NOMO-1 treated with DMSO at 0.1 percent for 48 hours (cell line): ENCODE results near the gene PRXL2B.

Source experiments
- DNase-seq: peaks from one replicate; lab custom pipeline; 2025; ENCODE audit not compliant: unreplicated experiment; lab: John Stamatoyannopoulos, UW

The PRXL2B gene

GRCh38 chr1:2596530-2597333 is 10.2 kb downstream of the PRXL2B start:
- DNase-seq: no peak

GRCh38 chr1:2597441-2598328 is 11.1 kb downstream of the PRXL2B start:
- DNase-seq: no peak

GRCh38 chr1:2598329-2598931 is 11.9 kb downstream of the PRXL2B start:
- DNase-seq: no peak

DNA sequence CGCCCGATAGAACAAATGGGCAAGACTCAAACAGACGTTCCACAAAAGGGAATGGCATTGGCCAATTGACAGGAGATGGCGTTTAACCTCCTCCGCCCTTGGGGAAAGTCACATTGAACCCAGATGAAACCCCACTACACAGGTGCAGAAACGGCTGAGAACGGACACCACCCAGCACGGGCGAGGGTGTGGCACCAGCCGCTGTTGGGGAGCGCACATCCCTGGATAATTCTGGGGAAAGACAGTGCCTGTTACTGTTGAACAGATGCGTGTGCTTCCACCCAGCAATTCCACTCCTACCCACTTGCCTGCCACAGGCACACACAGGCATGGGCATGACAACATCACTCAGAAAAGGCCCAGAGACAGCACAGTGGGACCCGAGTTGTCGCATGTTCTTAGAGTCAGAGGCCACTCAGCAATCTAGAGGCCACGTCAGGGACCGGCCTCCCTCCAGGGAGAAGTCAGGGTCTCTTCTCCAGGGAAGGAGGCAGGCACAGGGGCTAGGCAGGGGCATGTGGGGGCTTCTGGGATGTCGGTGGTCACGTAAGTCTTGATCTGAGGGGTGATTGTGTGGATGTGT is 15.2 kb downstream of the PRXL2B start:
- no peak for DNase-seq

- no peak for DNase-seq
Observed at GRCh38 chr1:2602311-2602835, 15.8 kb downstream of the PRXL2B start.

- no peak for DNase-seq
Observed at GRCh38 chr1:2602866-2603520, 16.4 kb downstream of the PRXL2B start.

DNA sequence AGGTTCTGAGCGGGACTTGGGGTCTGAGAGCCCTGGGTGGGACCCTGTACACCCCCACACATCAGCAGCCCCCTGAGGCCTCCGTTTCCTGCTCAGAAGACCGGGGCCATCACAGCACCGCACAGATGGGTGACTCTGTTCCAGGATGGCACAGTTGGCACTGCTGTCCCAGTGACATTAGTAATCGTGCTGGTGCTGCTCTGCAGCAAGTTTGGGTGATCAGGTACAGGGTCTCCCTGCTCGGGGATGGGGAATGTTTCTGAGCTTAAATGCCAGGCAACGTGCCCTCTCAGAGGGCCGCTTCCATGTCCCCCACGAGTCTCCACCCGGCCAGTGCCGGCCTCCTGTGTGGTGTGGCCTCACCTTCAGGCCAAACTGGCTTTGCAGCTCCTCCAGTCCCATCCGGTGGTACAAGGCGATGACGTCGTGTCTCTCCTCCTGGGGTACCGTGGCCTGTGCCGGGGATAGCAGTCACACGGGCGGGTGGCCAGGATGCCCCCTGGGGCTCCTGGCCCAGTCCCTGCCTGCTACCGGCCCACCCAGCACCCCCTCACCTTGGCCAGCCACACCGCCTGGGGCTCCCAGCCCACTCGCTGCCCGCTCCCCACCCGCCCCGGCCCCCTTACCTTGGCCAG is 17.1 kb downstream of the PRXL2B start:
- DNase-seq: no peak

DNA sequence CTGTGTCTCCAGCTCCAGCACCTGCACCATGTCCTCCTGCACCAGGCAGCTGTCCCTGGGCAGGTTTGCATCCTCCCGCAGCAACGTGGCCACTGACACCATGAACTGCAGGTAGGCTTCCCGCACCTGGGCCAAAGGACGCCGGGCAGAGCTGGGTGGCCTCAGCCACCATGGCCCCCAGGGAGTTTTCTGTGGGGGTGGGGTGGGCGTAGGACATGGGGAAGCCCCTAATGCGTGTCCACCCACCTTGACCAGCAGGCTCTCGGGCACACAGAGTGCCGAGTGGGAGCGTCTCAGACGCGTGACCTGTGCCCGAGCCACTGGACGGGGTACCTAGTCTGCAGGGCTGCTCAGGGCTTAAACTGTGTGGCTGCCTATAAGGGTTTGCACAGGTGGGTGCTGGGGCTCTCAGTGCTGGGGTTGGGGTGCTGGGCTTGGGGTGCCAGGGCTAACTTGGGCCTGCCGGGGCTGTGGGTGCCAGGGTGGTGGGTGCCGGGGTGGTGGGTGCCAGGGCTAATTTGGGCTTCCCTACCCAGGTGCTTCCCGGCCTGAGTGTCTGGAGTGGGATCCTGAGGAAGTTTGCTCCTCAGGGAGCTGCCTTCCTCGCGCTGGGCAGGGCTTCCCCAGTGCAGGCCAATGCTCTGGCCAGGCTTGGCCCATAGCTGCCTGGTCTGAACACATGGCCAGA is 17.7 kb downstream of the PRXL2B start:
- DNase-seq: no peak

DNA sequence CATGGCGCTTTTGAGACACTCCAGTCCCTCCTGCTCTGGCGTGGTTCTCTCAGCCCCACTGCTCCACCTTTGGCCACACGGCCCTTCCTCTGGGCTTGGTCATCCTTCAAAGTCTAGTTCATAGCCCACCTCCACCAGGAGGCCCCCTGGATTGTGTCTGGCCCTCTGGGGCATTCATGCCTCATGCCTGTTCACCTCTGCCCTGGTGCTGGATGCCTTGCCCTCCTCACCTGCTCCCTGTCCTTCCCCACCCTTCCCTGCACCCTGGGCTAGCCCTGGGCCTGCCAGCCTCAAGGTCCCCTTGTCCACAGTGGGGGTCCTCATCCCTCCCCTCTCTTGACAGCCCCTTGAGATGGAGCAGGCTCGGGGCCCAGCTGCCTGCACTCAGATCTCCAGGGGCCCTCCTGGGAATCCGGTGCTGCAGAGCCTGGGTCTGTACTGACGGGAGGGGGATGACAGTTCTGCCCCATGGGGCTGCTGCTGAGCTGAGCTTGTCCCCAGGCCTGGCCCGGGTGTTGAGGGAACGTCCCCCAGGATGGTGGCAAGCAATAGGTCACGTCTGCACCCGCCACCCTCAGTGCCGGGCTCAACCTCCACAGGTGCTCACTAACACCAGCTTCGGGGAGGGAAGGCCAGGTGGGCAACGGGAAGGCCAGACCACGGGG is 18.4 kb downstream of the PRXL2B start:
- no peak for DNase-seq

DNA sequence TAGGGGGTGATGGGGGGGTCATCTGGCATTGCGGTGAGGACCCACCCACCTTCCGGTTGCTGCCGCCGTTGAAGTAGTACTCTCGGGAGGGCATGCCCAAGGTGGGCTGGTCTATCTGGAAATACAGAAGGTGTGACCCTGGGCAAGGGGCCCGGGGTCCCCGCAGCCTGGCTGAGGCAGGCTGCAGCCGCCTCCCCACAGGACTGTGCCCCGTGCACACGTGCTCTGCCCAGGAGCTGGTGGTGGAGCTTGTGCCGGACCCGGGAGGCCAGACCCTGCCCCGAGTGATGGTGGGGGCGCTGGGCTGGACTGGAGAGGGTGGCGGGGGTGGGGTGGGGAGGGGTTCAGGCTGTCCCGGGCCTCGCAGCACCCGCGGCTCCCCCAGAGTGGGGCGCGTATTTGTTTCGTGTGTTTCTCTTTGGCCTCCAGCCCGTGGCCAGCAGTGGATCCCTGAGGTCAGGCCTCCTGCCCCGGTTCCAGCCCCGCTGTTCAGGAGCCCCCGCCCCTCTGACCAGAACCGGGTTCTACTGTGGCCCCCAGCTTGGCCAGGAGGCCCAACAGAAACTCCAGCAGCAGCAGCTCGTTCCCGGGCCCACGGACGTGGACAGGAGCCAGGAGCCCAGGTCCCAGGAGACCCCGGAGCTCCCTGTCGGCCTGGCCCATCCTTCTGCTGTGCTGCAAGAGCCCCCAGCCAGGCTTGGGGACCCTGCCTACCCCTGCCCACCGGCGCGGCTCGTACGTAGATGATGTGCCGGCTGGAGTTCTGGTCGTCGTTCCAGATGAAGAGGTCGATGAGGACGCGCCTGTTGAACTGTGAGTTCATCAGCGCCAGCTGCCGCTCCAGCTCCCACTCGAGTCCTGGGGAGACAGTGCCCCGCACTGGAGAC is 19.2 kb downstream of the PRXL2B start:
- no peak for DNase-seq

- no peak for DNase-seq
Observed at GRCh38 chr1:2606396-2606880, 19.9 kb downstream of the PRXL2B start.

DNA sequence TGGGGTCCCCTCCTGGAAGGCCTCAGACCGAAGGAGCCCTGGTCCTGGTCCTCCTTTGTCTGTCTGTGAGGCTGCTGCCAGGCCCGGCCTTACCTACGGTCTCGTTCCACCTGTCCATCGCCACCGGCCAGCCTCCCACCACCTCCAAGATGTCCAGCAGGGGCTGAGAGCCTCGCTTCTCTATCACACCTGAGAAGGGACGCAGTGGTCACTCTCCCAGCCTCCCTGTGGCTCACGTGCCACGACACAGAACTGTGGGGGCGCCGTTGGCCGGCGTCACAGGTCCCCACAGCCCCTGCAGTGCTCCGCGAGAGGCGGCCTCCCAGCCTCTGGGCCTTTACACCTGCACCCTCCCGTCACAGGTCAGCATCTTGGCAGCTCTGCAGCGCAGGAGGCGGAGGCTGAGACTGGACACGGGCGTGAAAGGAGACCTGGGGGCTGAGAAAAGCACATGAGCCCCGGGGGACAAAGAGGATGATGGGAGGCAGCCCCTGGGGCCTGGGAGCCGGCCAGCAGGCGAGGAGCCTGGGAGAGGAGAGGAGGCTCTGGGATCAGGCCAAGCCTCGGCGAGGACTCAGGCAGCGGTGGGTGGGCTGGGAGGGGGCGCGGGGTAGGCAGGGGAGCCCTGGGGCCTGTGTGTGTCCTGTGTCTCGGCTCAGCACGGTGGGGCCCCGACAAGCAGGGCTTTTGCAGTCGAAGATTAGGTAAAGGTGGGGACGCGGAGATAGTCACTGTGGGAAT is 20.5 kb downstream of the PRXL2B start:
- no peak for DNase-seq

DNA sequence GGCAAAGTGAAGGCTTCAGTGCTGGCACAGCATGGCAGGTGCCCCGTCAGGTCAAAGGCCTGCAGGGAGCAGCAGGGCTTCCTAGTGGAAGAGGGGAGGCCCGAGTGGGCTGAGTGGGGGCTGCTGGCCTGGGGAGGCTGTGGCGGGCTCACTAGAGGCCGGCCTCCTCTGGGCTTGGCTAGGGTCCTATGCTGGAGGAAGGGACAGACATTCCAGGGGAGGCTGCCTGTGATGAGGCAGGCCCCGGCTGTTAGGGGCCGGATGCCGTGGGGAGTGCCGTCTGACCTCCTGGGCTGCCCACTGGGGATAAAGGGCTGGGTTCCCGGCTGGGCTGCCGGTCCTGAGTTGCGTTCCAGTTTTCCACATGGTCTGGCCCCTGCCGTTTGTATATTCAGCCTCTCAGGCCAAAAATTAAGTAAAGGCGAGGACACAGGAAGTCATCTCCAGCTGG is 21.1 kb downstream of the PRXL2B start:
- DNase-seq: no peak

- DNase-seq: no peak
Observed at GRCh38 chr1:2609319-2610035, 22.9 kb downstream of the PRXL2B start.

DNA sequence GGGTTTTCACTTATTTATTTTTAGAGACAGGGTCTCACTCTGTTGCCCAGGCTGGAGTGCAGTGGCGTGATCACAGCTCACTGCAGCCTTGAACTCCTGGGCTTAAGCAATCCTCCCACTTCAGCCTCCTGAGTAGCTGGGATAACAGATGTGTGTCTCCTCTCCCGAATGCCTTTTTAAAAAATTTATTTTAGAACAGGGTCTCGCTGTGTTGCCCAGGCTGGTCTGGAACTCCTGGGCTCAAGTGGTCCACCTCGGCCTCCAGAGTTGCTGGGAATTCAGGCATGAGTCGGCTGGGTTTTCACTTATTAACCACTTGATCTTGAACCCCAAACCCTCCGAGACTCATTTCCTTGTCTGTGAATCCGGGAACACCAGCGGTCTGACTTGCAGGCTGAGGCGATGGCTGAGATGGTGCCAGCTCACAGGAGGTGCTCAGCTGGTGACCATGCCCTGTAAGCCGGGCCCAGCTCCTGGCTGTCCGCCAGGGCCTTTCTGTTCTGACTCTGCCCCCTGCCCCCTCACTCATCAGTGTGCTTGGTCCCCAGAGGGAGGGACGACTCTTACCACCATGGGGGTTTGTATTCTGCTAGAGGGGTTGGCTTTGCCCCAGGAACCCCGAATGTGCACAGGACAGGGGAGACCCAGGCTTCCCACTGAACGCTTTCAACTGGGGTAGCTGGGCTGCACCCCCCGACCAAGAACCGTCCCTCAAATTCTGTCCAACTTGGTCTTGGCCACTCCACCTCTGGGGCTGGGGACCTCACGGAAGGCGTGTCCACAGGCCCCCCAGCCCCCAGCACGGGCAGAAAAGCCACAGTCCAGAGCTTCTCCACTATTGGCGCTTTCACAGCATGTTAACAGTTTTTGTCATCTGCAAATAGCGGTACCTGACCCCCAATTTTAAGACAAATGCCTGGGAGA is 23.7 kb downstream of the PRXL2B start:
- DNase-seq: no peak
